Measurements from ENCODE around the gene PRDX5.
"Not testable (repeated sequence)": the region's sequence is repeated elsewhere in the genome, so short reads cannot be mapped to it uniquely, and the experiment has no call there.

PRDX5 gene

GRCh38 chr11:64312947-64313346 is 5.0 kb upstream of the PRDX5 start:
- no peak overlapping the region for H3K9ac ChIP-seq (ENCODE audit: low read depth, low read length)
- no peaks in the 10 kb centered on the region for H3K9me3 ChIP-seq (ENCODE audit: control insufficient read depth, insufficient read depth, low read length)
- no peak overlapping the region for H3K4me3 ChIP-seq (ENCODE audit: low read depth, low read length)
- H3K27me3 ChIP-seq (ENCODE audit: control insufficient read depth, insufficient read depth, low read length): no peaks in the 10 kb centered on the region
- 0 out of 2 replicates have a peak, but pooled peaks cover 5% of the 10 kb centered on the region for H3K4me1 ChIP-seq (ENCODE audit: control insufficient read depth, insufficient read depth, low read length)
- H3K36me3 ChIP-seq (ENCODE audit: control insufficient read depth, insufficient read depth, low read length): peaks cover 29% of the 10 kb centered on the region
- H3K27ac ChIP-seq (ENCODE audit: low read depth, low read length): no peak overlapping the region

- Histone ChIP-seq H3K4me3 (ENCODE audit: low read depth, low read length) (no peak overlapping the region), H3K4me1 (ENCODE audit: control insufficient read depth, insufficient read depth, low read length) (0 out of 2 replicates have a peak, but pooled peaks cover 5% of the 10 kb centered on the region), H3K9ac (ENCODE audit: low read depth, low read length) (no peak overlapping the region), H3K27me3 (ENCODE audit: control insufficient read depth, insufficient read depth, low read length) (no peaks in the 10 kb centered on the region), H3K9me3 (ENCODE audit: control insufficient read depth, insufficient read depth, low read length) (no peaks in the 10 kb centered on the region), H3K27ac (ENCODE audit: low read depth, low read length) (no peak overlapping the region), H3K36me3 (ENCODE audit: control insufficient read depth, insufficient read depth, low read length) (peaks cover 26% of the 10 kb centered on the region)
These were observed 4.3 kb upstream of the PRDX5 start for GRCh38 chr11:64313491-64314145.

GRCh38 chr11:64314146-64314804 is 3.6 kb upstream of the PRDX5 start:
- peaks cover 10% of the 10 kb centered on the region for H3K4me1 ChIP-seq (ENCODE audit: control insufficient read depth, insufficient read depth, low read length)
- H3K4me3 ChIP-seq (ENCODE audit: low read depth, low read length): no peak overlapping the region
- H3K9ac ChIP-seq (ENCODE audit: low read depth, low read length): no peak overlapping the region
- peaks cover 26% of the 10 kb centered on the region for H3K36me3 ChIP-seq (ENCODE audit: control insufficient read depth, insufficient read depth, low read length)
- no peaks in the 10 kb centered on the region for H3K9me3 ChIP-seq (ENCODE audit: control insufficient read depth, insufficient read depth, low read length)
- peak overlapping the region; percentile 28 for H3K27ac ChIP-seq (ENCODE audit: low read depth, low read length)
- H3K27me3 ChIP-seq (ENCODE audit: control insufficient read depth, insufficient read depth, low read length): no peaks in the 10 kb centered on the region

DNA sequence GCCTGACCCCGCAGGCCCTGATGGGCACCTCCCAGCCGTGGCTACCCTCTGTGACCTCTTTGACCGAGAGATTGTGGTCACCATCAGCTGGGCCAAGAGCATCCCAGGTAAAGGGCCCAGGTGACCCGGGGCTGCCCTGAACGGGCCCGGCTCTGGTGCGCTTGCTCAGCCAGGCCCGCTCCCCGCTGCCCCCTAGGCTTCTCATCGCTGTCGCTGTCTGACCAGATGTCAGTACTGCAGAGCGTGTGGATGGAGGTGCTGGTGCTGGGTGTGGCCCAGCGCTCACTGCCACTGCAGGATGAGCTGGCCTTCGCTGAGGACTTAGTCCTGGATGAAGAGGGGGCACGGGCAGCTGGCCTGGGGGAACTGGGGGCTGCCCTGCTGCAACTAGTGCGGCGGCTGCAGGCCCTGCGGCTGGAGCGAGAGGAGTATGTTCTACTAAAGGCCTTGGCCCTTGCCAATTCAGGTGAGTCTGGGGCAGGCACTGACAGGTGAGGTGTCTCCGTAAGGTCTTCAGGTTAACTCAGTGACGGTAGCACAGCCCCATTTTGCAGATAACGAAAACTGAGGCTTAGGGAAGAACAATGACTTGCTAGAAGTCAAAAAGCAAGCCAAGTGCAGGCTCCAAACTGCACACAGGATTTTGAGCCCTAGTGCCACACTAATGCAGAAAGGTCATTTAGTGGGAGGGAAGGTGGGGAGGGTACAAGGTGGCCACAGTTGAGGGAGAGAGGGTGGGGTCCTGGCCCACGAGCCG is 2.9 kb upstream of the PRDX5 start:
- peak overlapping the region; percentile 28 for H3K27ac ChIP-seq (ENCODE audit: low read depth, low read length)
- no peaks in the 10 kb centered on the region for H3K9me3 ChIP-seq (ENCODE audit: control insufficient read depth, insufficient read depth, low read length)
- H3K27me3 ChIP-seq (ENCODE audit: control insufficient read depth, insufficient read depth, low read length): no peaks in the 10 kb centered on the region
- peaks cover 14% of the 10 kb centered on the region for H3K4me1 ChIP-seq (ENCODE audit: control insufficient read depth, insufficient read depth, low read length)
- H3K9ac ChIP-seq (ENCODE audit: low read depth, low read length): no peak overlapping the region
- H3K36me3 ChIP-seq (ENCODE audit: control insufficient read depth, insufficient read depth, low read length): peaks cover 31% of the 10 kb centered on the region
- no peak overlapping the region for H3K4me3 ChIP-seq (ENCODE audit: low read depth, low read length)

GRCh38 chr11:64315667-64316526 is 2.0 kb upstream of the PRDX5 start:
- not testable (repeated sequence) for H3K9me3 ChIP-seq (ENCODE audit: control insufficient read depth, insufficient read depth, low read length)
- H3K27ac ChIP-seq (ENCODE audit: low read depth, low read length): peak overlapping the region; percentile 100

GRCh38 chr11:64316672-64317324 is 1.1 kb upstream of the PRDX5 start:
- H3K4me3 ChIP-seq (ENCODE audit: low read depth, low read length): peak overlapping the region; percentile 87
- peak overlapping the region; percentile 100 for H3K27ac ChIP-seq (ENCODE audit: low read depth, low read length)
- peak overlapping the region; percentile 84 for H3K9ac ChIP-seq (ENCODE audit: low read depth, low read length)
- H3K9me3 ChIP-seq (ENCODE audit: control insufficient read depth, insufficient read depth, low read length): no peaks in the 10 kb centered on the region
- peaks cover 14% of the 10 kb centered on the region for H3K4me1 ChIP-seq (ENCODE audit: control insufficient read depth, insufficient read depth, low read length)
- peaks cover 47% of the 10 kb centered on the region for H3K36me3 ChIP-seq (ENCODE audit: control insufficient read depth, insufficient read depth, low read length)
- H3K27me3 ChIP-seq (ENCODE audit: control insufficient read depth, insufficient read depth, low read length): no peaks in the 10 kb centered on the region

More at GRCh38 chr11:64315667-64316526, 2.0 kb upstream of the PRDX5 start:
- H3K4me3 ChIP-seq (ENCODE audit: low read depth, low read length): peak overlapping the region; percentile 87
- H3K9ac ChIP-seq (ENCODE audit: low read depth, low read length); H3K27me3 ChIP-seq (ENCODE audit: control insufficient read depth, insufficient read depth, low read length): not testable (repeated sequence)
- H3K4me1 ChIP-seq (ENCODE audit: control insufficient read depth, insufficient read depth, low read length): peaks cover 14% of the 10 kb centered on the region
- peaks cover 39% of the 10 kb centered on the region for H3K36me3 ChIP-seq (ENCODE audit: control insufficient read depth, insufficient read depth, low read length)

DNA sequence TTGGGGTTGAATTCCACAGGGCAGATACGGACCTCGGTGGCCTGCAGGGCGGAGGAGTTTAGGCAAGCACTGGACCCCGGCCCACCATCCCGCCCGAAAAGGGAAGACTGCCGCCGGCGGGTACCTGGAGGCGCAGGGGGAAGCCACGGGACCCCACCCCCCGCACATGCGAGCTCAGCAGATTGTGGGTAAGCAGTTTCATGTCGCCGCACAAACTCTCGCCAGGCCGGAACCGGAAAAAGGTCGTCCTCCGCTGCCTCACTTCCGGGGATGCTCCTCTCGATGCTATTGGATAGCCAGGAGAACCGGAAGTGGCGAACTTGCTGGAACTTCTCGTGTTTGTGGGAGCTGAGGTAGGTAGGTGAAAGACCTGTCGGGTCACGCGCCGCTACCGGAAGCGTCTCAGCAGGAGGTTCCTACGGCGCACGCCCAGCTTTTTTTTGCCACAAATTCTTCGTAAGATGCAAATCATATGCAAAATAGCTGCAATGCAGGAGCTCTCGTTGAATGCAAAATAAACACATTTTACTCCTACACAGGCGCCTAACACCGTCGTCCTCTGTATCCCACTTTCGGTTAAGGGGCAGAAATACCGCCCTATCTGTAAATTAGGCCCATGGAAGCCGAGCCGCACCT is 478 bp upstream of the PRDX5 start, which contains the start of gene TRMT112:
Gene TRMT112, minus strand, starts transcription at position 235 of the 636 bp plus-strand sequence. Its CDS starts 33 bp downstream, at position 202.
- Histone ChIP-seq H3K9me3 (ENCODE audit: control insufficient read depth, insufficient read depth, low read length) (no peaks in the 10 kb centered on the region), H3K27me3 (ENCODE audit: control insufficient read depth, insufficient read depth, low read length) (no peaks in the 10 kb centered on the region), H3K9ac (ENCODE audit: low read depth, low read length) (peak within 1 kb of the TSS; percentile 86), H3K4me3 (ENCODE audit: low read depth, low read length) (peak within 1 kb of the TSS; percentile 87), H3K36me3 (ENCODE audit: control insufficient read depth, insufficient read depth, low read length) (peaks cover 50% of the 10 kb centered on the region), H3K27ac (ENCODE audit: low read depth, low read length) (peak within 1 kb of the TSS; percentile 100), H3K4me1 (ENCODE audit: control insufficient read depth, insufficient read depth, low read length) (peaks cover 14% of the 10 kb centered on the region)

- H3K9me3 ChIP-seq (ENCODE audit: control insufficient read depth, insufficient read depth, low read length): no peaks in the 10 kb centered on the region
- H3K36me3 ChIP-seq (ENCODE audit: control insufficient read depth, insufficient read depth, low read length): peaks cover 53% of the 10 kb centered on the region
- peak overlapping the region; percentile 87 for H3K4me3 ChIP-seq (ENCODE audit: low read depth, low read length)
- peak overlapping the region; percentile 34; the same call in 1 of the 2 replicates for H3K9ac ChIP-seq (ENCODE audit: low read depth, low read length)
- no peaks in the 10 kb centered on the region for H3K27me3 ChIP-seq (ENCODE audit: control insufficient read depth, insufficient read depth, low read length)
- peak overlapping the region; percentile 100 for H3K27ac ChIP-seq (ENCODE audit: low read depth, low read length)
- peaks cover 14% of the 10 kb centered on the region for H3K4me1 ChIP-seq (ENCODE audit: control insufficient read depth, insufficient read depth, low read length)
These were observed 1.1 kb downstream of the PRDX5 start for GRCh38 chr11:64318766-64319761.

- H3K9ac ChIP-seq (ENCODE audit: low read depth, low read length): no peak overlapping the region
- no peaks in the 10 kb centered on the region for H3K27me3 ChIP-seq (ENCODE audit: control insufficient read depth, insufficient read depth, low read length)
- no peak overlapping the region for H3K27ac ChIP-seq (ENCODE audit: low read depth, low read length)
- no peak overlapping the region for H3K4me3 ChIP-seq (ENCODE audit: low read depth, low read length)
- peaks cover 39% of the 10 kb centered on the region for H3K36me3 ChIP-seq (ENCODE audit: control insufficient read depth, insufficient read depth, low read length)
- peaks cover 14% of the 10 kb centered on the region for H3K4me1 ChIP-seq (ENCODE audit: control insufficient read depth, insufficient read depth, low read length)
- H3K9me3 ChIP-seq (ENCODE audit: control insufficient read depth, insufficient read depth, low read length): no peaks in the 10 kb centered on the region
These were observed 2.6 kb downstream of the PRDX5 start for GRCh38 chr11:64320556-64320955.
